Duodenal mucosa (tissue), 2 donors: ENCODE data around the gene SDHAF2.
"Not testable (repeated sequence)": the region's sequence is repeated elsewhere in the genome, so short reads cannot be mapped to it uniquely, and the experiment has no call there.

Experiments used
- H3K27ac ChIP-seq: one replicate; pipeline ENCODE4 v1.7.0; 2013; ENCODE audit warnings: low read depth, low read length
- H3K27me3 ChIP-seq, 2 donors: one replicate each; pipeline ENCODE4 v1.7.0; 2013; ENCODE audit warnings: low read length in 2 of 2, control low read depth in 1 of 2; ENCODE audit not compliant: insufficient read depth in 2 of 2, control insufficient read depth in 1 of 2
- H3K36me3 ChIP-seq, 2 donors: one replicate each; pipeline ENCODE4 v1.7.0; 2013; ENCODE audit warnings: low read length in 2 of 2, control low read depth in 1 of 2; ENCODE audit not compliant: insufficient read depth in 2 of 2, control insufficient read depth in 1 of 2
- H3K4me1 ChIP-seq, 2 donors: one replicate each; pipeline ENCODE4 v1.7.0; 2013; ENCODE audit warnings: low read length in 2 of 2, control low read depth in 1 of 2; ENCODE audit not compliant: insufficient read depth in 2 of 2, control insufficient read depth in 1 of 2
- H3K4me3 ChIP-seq, 2 donors: one replicate each; pipeline ENCODE4 v1.7.0; 2013; ENCODE audit warnings: low read length in 2 of 2, low read depth in 1 of 2
- H3K9ac ChIP-seq, 2 donors: one replicate each; pipeline ENCODE4 v1.7.0; 2013; ENCODE audit warnings: low read length in 2 of 2, low read depth in 1 of 2
- H3K9me3 ChIP-seq, 2 donors: one replicate each; pipeline ENCODE4 v1.7.0; 2013; ENCODE audit warnings: low read length in 2 of 2, control low read depth in 1 of 2; ENCODE audit not compliant: control insufficient read depth in 1 of 2

The SDHAF2 gene

DNA sequence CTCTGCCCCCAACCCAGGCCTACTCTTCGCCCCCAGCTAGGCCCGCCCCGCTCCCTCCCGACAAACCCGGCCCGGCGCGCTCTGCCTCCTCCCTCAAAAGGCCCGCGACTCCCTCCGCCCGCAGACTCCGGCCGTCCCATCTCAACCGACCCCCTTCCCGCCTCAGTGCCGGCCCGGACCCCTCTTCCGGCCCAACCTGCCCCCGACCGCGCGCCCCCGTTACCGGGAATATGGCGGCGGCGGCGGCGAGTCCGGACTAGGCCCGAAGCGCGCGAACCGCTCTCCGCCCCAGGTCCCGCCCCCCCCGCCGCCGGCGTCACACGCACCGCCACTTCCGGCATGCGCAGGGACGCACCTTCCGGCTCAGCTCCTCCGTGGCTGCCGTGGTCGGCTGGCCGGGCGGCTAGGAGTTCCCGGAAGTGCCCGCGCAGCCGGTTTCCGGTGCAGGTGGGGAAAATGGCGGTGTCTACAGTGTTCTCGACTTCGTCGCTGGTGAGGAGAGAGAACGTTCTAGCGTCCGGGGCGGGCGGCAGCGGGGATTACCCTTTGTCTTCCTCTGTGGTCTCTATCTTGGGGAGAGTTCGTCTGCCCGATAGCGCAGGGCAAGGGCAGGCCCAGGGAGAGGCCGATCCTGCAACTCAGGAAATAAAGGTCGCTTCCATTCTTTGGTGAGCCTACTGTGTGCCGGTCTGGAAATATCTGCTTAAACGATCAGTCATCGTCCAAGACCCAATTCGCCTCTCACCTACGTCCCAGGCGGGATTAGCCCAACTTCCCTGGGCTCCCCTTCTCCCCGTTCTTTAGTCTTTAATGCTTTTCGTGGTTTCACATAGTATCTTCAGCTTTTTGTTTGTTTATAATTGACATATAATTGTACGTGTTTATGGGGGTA lies at the start of gene SDHAF2, which contains the start of gene CPSF7:
Gene SDHAF2, plus strand, starts transcription at position 434 of the 892 bp plus-strand sequence. Its CDS starts 23 bp downstream, at position 457.
Gene CPSF7, minus strand, starts transcription at position 285 of the 892 bp plus-strand sequence. CDS start 740 bp downstream, outside the sequence.
- Histone ChIP-seq H3K36me3 (peaks cover 23 to 39% of the 10 kb centered on the region in 2 donors), H3K27ac (peak within 1 kb of the TSS; percentile 93), H3K9me3 (no peaks in the 10 kb centered on the region), H3K4me3 (peak within 1 kb of the TSS; percentile 78 to 93), H3K27me3 (no peaks in the 10 kb centered on the region), H3K4me1 (peaks cover 15 to 22% of the 10 kb centered on the region in 2 donors), H3K9ac (peak within 1 kb of the TSS; percentile 88 to 95)

DNA sequence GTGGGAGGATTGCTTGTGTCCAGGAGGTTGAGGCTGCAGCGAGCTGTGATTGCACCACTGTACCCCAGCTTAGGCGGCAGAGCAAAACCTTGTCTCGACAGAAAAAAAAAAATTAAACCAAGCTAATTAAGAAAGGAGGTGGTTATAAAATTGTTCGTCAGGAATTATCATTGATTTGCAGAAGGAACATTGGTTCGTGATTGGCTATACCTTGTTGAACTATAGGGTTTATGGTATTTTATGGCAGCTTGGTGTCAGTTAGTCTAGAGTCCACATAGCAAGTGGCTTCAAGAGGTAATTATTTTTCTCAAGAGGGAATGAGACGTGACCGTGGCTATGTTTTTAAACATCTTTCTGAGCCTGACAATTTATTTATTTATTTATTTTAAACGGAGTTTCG lies 49.0 kb upstream of the SDHAF2 start:
- no peaks in the 10 kb centered on the region for H3K36me3 ChIP-seq
- no peak overlapping the region for H3K9ac ChIP-seq
- no peak overlapping the region for H3K27ac ChIP-seq
- H3K4me3 ChIP-seq = no peak overlapping the region
- peaks cover 14% of the 10 kb centered on the region in 2 donors for H3K4me1 ChIP-seq
- H3K9me3 ChIP-seq = no peaks in the 10 kb centered on the region
- no peaks in the 10 kb centered on the region for H3K27me3 ChIP-seq

DNA sequence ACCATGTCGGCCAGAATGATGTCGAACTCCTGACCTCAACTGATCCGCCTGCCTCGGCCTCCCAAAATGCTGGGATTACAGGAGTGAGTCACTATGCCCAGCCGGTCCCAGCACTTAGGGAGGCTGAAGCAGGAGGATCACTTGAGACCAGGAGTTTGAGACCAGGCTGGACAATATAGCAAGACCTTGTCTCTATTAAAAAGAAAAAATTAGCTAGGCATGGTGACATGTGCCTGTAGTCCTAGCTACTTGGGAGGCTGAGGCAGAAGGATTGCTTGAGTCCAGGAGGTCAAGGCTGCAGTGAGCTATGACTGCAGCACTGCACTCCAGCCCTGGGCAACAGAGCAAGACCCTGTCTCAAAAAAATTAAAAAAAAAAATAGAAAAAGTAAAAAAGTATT lies 46.1 kb upstream of the SDHAF2 start:
- H3K9ac ChIP-seq, H3K9me3 ChIP-seq, H3K36me3 ChIP-seq, H3K4me3 ChIP-seq, H3K27ac ChIP-seq, H3K27me3 ChIP-seq: not testable (repeated sequence)
- peaks cover 14% of the 10 kb centered on the region in 2 donors for H3K4me1 ChIP-seq

- H3K9ac ChIP-seq = no peak overlapping the region
- H3K9me3 ChIP-seq = no peaks in the 10 kb centered on the region
- no peak overlapping the region for H3K27ac ChIP-seq
Measured at GRCh38 chr11:61384271-61385242, 45.4 kb upstream of the SDHAF2 start.

GRCh38 chr11:61390161-61390560 lies 39.8 kb upstream of the SDHAF2 start:
- H3K36me3 ChIP-seq = peaks cover 0 to 4% of the 10 kb centered on the region in 2 donors
- no peaks in the 10 kb centered on the region for H3K9me3 ChIP-seq
- H3K27me3 ChIP-seq = no peaks in the 10 kb centered on the region
- no peak overlapping the region for H3K9ac ChIP-seq
- no peak overlapping the region for H3K27ac ChIP-seq
- H3K4me3 ChIP-seq = no peak overlapping the region
- peaks cover 12 to 16% of the 10 kb centered on the region in 2 donors for H3K4me1 ChIP-seq

More at GRCh38 chr11:61384271-61385242, 45.4 kb upstream of the SDHAF2 start:
- Histone ChIP-seq H3K27me3 (no peaks in the 10 kb centered on the region), H3K4me1 (peaks cover 14% of the 10 kb centered on the region in 2 donors), H3K4me3 (no peak overlapping the region), H3K36me3 (no peaks in the 10 kb centered on the region)

- H3K4me3 ChIP-seq = peak overlapping the region; percentile 90 to 93
- no peaks in the 10 kb centered on the region for H3K9me3 ChIP-seq
- H3K9ac ChIP-seq = peak overlapping the region; percentile 82 to 85
- no peak overlapping the region for H3K27ac ChIP-seq
- H3K27me3 ChIP-seq = no peaks in the 10 kb centered on the region
- peaks cover 8 to 12% of the 10 kb centered on the region in 2 donors for H3K4me1 ChIP-seq
- peaks cover 5 to 18% of the 10 kb centered on the region in 2 donors for H3K36me3 ChIP-seq
Measured at GRCh38 chr11:61392981-61393595, 36.8 kb upstream of the SDHAF2 start.

- Histone ChIP-seq H3K27ac (no peak overlapping the region), H3K4me3 (no peak overlapping the region), H3K36me3 (peaks cover 38 to 60% of the 10 kb centered on the region in 2 donors), H3K9me3 (no peaks in the 10 kb centered on the region), H3K9ac (no peak overlapping the region), H3K27me3 (no peaks in the 10 kb centered on the region), H3K4me1 (no peaks in the 10 kb centered on the region)
Measured at GRCh38 chr11:61401173-61401572, 28.8 kb upstream of the SDHAF2 start.

GRCh38 chr11:61401573-61401972 lies 28.4 kb upstream of the SDHAF2 start:
- peaks cover 41 to 64% of the 10 kb centered on the region in 2 donors for H3K36me3 ChIP-seq
- H3K4me1 ChIP-seq = no peaks in the 10 kb centered on the region
- no peak overlapping the region for H3K27ac ChIP-seq
- H3K9ac ChIP-seq = no peak overlapping the region
- no peaks in the 10 kb centered on the region for H3K27me3 ChIP-seq
- H3K4me3 ChIP-seq = no peak overlapping the region
- no peaks in the 10 kb centered on the region for H3K9me3 ChIP-seq

GRCh38 chr11:61403658-61404057 lies 26.3 kb upstream of the SDHAF2 start:
- H3K4me1 ChIP-seq = no peaks in the 10 kb centered on the region
- no peak overlapping the region for H3K4me3 ChIP-seq
- no peaks in the 10 kb centered on the region for H3K9me3 ChIP-seq
- no peak overlapping the region for H3K9ac ChIP-seq
- H3K27ac ChIP-seq = no peak overlapping the region
- peaks cover 48 to 73% of the 10 kb centered on the region in 2 donors for H3K36me3 ChIP-seq
- H3K27me3 ChIP-seq = no peaks in the 10 kb centered on the region
